Erythroblast (primary cell): Measurements from ENCODE around the gene ZDHHC11.

Experiments used
- GATA1 ChIP-seq: IDR thresholded peaks from 2 replicates; pipeline ENCODE4 v1.6.1; 2011; ENCODE audit warnings: low read depth, mild to moderate bottlenecking, control low read depth, low read length, moderate library complexity
- POLR2A ChIP-seq: IDR thresholded peaks from 2 replicates; pipeline ENCODE4 v1.6.1; 2011; ENCODE audit warnings: mild to moderate bottlenecking, low read length

DNA sequence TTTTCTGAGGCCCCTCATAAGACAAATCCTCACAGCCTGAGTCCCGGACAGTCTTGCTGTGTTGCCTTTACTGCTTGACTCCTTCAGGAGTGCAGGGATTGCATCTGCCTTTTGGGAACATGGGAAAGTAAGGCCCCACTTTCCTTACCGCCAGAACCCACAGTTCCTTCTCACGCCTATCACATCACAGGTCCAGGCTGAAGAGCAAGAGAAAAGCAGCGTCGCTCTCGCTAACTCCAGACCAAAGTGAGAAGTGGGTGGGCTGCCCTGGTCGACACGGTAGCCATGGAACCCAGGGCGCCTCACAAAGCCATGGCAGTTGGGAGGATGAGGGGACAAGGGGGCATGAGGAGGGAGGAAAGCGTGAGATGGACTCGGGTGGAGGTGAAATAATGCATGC, 7.9 kb upstream of the ZDHHC11 start:
- TF ChIP-seq POLR2A = no peak
- TF ChIP-seq GATA1 = no peak
